Activated T-helper 9 cell treated with anti-CD3 and anti-CD28 coated beads, Interleukin-2, amount 50 U/mL, for 16 hours (primary cell): ENCODE measurements around the gene LARGE1.
"Not testable (repeated sequence)": the region's sequence is repeated elsewhere in the genome, so short reads cannot be mapped to it uniquely, and the experiment has no call there.

ENCODE experiments used
- DNase-seq: peaks from one replicate; pipeline ENCODE4 v3.0.0-alpha.2; 2020; ENCODE audit warnings: low read depth

Gene LARGE1

DNA sequence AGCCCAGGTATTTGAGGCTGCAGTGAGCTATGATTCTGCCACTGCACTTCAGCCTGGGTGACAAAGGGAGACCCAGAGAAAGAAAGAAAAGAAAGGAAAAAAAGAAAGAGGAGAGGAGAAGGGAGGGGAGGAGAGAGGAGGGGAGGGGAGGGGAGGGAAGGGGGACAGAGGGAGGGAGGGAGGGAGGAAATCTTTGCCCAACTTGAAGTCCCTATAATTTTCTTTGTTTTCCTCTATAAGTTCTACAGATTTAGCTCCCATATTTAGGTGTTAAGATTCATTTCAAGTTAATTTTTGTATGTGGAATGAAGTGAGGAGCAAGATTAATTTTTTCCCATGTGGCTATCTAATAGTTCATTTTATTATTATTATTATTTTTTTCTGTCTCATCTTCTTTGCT lies 328.3 kb downstream of the LARGE1 start:
- no peak for DNase-seq

DNA sequence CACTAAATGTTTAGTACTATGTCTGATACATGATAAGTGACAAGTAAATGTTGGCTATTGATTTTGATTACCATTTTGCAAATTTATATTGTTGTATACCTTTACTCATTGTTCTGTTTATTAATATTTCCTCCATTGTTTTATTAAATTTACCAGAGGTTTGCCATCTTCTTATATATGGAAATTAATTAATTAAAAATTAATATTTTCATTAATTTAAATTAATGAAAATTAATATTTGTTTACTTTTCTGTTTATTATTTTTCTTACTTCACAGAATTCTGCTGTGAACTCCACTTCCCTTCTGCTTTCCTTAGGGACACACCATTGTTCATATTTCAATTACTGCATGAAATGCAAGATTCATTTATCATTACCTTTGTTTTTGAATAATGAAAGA lies 331.0 kb downstream of the LARGE1 start:
- no peak for DNase-seq

DNA sequence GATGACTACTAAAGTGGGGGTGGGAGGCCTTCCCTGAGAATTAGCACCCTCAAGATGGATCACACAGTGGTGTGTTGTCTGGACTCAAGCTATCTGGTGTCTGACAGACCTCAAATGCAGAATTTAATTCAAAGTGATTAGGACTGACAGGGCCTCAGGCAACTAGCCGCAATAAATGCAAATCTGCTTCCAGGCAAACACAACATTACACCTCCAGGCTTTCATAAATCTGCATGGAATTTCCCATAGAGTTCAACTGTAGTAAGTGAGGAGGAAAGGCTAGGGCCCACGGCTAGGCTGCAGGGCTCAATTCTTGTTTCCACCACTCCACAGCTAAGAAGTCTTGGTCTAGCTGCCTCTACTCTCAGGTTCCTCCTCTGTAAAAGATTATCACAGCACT lies 331.4 kb downstream of the LARGE1 start:
- no peak for DNase-seq

DNA sequence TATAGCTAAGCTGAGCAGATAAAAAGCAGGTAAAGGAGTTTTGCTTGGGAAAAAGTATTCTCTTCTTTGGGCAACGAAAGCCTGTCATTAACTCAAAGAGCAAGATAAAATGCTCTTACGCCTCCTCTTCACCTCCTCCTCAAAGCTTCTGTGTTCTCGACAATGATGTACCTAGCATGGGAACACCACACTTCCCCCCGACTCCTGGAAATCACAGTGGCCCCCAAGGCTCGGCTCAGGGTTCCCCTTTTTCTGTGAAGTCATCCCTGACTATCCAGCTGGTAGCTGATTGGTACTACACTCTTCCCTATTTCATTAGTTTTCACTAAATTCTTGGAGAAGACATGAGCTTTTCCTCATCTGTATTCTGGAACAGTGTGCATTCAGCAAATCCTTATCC lies 336.1 kb downstream of the LARGE1 start:
- no peak for DNase-seq

DNA sequence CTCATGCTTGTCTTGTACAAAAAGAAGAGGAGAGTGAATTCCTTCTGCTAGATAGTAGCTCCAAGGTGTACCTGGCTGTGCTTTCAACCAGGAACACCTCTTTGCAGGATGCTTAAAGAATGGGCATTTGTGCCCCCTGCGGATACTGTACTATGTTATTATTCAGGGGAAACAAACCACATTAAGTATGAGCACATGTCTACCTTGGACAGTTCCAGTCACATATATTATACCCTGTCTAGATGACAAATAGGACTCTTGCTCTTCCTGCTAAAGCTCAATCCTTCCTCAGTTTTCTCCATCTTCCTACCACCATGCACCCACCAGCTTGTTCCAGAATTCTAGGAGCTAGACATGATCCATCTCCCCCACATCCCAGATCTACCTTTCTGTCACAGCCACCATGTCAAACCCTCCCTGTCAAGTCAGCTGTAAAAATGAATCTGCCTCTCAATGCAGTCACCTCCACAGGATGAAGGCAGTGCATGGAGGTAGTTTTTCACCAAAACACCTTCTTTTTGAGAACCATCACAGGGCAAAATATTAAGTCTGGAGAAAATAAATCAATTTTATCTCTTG lies 337.4 kb downstream of the LARGE1 start:
- DNase-seq = no peak

DNA sequence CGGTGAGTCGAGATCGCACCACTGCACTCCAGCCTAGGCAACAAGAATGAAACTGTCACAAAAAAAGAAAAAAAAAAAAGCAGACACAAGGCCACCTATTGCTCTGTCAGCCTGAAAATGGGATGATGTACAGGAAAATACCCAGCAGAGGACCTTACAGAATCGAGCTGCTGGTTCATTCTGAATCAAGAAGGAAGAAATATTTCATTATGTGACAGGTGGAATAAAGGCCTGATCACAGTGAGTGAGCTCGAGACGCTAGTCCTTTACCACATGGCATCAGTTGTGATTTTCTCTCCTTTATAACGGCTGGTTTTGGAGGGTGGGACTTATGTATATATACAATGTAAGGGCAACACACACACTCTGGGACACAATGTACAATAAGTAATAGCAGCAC lies 340.0 kb downstream of the LARGE1 start:
- no peak for DNase-seq

DNA sequence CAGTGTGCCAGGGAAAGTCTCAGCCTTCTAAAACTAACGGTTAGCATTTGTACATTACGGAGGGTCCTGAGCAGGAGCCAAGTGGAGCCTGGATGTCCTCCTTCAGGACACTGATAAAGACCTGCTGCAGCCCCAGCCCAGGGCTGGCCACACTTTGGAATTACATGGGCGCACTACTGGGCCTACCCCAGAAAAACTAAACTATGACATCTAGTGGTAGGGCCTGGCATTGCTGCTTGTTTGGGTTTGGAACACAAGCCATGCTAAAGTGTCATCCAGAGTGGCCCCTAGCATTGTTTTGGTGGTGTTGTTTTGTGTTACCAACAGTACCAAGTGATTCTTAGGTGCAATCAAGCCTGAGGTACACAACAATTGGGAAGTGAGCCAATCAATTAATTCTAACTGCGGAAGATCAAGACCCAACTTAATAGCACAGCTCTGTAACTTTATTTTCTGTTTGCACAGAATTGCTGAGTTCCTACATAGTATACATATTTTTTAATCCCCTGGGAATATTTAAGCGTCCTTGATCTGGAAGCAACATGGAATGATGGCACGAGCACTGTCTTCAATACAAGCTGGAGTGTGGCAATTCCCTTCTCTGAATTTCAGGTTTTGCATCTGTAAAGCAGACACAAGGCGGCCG lies 340.7 kb downstream of the LARGE1 start:
- no peak for DNase-seq

DNA sequence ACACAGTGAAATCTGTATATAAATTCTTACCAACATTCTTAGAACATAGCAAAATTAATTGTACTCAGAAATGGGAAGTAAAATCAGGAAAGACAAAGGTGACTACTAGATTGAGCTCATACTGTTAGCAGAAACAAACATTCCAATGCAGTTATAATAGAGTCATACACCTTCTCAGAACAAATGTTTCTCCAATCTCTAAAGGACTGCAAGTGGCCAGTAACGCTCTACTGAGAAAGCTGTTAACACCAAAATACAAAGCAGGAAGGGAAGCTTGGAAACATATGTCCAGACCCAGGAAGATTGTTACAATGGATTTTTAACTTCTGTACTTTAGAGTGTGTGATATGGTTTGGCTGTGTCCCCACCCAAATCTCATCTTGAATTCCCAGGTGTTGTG lies 341.5 kb downstream of the LARGE1 start:
- DNase-seq = no peak

DNA sequence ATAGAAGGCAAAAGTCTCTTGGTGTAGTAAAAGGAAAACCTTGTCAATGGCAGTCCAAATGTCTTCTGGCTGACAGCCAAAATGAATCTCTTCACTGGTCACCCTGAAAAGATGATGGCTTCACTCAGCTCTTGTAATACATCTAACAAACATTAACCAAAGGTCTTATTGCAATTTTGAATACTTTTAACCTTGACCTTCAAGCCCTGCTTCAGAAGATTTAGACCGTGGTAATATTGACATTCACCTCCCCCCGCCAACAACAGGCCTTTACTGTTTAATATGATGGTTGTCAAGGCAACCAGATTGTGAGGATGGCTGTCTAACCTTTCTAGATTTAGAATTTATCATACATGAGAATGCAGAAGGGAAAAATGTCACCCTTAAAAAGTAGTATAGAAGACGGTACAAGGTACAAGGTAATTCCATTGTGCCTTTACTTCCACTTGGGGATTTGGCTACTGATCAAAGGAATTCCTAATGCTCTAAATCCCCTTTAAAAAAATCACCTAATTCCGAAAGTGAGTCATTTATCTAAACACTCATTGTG lies 342.3 kb downstream of the LARGE1 start:
- DNase-seq = no peak

DNA sequence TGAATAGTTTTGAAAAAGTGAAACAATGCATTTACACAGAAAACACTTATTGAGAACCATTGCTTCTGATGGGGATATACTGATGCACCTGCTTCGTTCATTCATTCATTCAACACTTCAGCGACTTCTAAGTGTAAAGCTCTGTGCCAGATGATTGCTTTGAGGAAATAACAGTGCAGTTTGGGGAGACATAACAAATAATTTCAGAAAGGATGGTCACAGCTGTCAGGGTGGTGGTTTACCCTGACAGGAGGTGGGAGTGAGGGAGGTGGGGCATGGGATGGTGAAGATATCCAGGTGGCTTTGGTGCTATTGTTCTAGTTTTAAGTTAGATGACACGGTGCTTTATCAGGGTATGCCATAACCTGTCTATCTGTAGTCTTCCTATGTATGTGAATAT lies 344.1 kb downstream of the LARGE1 start:
- no peak for DNase-seq

DNA sequence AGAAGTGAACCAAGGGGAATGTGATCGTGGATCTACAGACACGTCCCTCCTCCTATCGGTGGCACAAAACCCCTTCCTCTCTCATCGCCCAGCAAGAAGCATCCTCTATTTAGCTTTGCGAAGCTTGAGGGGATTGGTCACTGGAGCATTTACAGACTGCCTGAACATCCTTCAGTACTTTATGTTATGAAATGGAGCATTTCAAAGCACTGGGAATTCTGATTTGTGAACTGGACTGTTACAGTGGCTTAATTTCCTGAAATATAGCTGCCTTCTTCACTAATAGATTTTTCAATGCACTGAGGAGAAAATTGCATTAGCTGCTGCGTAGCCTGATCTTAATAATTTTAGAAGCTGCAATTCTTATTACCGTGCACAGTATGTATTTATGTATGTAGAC lies 344.5 kb downstream of the LARGE1 start:
- DNase-seq = no peak

DNA sequence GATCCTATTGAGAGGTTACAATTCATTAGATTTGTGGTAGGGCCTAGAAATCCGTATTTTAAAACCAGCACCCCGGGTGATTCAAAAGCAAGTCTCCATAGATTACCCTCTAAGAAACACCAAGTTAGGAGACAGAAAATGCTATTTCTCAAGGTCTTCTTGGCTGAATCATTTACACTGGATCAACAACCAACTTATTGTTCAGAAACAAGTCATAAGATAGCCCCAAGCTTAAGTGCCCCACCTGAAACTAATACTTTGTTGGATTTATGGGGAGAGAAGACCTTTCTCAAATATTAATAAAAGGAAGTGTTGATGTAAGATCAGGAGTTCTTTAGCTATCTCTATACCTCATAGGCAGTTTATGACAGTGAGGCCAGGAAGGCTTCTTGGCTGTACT lies 345.2 kb downstream of the LARGE1 start:
- DNase-seq = no peak

DNA sequence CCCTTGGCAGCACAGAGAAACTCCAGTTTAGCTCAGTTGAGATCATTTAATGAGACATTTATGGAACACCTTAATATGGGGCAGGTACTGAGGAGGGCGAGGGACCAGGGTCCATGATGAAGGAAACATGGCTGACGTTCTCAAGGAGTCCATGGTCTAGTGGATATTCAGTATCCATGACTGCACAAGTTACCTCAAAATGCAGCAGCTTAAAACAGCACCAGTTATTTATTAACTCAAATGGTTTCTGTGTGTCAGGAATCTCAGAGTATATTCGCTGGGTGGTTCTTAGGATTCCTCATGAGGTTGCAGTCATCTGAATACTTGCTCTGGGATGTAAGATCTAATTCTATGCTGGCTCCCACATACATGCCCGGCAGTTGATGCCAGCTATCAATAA lies 346.8 kb downstream of the LARGE1 start:
- no peak for DNase-seq

DNA sequence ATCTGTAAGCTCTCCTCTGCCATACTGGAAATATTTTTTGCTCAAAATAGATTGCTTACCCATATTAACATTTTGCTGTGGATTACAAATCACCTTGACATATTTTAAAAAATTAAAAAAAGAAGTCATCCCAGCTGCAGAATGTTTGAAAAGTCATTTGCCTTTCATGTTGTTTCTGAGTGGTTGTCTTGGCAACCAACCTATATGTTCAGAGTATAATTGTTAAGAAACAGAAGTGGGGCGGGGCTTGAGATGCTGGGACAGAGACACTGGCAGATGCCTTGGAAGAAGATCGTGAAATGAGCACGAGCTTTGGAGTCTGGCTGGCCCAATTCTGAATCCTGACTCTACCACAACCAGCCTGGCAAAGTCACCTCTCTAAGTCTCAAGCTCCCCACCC lies 348.2 kb downstream of the LARGE1 start:
- no peak for DNase-seq

DNA sequence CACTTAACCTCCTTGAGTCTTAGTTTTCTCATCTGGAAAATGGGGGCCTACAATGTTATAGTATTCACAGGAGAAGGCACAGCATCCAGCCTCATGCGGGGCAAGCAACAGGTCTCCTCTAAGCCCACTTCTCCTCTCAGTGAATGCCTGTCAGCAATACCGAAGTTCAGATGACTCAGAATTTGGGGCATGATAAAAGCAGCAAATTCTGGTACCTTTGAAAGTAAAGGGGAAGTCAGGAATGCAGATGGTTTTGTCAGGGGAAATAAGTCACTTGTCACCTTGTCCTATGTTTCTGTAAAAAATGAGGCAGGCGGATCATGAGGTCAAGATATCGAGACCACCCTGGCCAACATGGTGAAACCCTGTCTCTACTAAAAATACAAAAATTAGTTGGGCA lies 350.2 kb downstream of the LARGE1 start:
- no peak for DNase-seq

DNA sequence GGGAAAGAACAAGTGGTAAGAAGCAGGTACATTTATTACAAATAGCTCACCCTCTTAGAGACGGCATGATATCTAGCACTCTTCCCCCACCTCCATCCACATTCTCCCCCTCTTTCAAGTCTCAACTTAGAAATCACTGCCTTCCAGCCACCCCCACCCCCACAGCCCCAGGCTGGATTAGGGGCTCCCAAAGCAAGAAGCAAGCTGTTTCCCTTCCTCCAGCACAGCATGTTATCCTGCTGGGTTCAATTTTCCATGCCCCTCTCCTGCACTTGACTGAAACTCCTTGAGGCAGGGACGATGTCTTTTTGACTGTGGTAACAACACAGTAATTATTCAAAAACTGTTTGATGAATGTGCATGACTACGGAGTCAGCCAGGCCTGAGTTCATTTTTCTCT lies 350.7 kb downstream of the LARGE1 start:
- DNase-seq = no peak

DNA sequence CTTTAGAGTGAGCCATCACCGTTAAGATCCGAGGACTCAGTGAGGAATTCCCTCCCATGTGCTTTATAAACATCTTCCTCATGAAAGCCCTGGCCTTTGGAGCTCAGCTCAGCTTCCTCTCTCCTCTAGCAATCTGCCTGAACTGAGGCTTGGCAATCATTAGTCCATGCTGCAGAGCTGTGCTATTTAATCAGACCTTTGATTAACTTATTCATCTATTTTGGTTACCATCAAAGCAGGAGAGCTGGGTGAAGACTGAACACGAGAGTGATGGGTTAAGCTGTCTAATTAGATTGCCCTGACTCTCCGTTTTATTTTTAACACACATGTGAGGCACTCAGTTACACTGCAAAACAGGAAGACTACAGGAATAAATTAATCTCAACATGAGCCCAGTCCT lies 351.3 kb downstream of the LARGE1 start:
- no peak for DNase-seq

DNA sequence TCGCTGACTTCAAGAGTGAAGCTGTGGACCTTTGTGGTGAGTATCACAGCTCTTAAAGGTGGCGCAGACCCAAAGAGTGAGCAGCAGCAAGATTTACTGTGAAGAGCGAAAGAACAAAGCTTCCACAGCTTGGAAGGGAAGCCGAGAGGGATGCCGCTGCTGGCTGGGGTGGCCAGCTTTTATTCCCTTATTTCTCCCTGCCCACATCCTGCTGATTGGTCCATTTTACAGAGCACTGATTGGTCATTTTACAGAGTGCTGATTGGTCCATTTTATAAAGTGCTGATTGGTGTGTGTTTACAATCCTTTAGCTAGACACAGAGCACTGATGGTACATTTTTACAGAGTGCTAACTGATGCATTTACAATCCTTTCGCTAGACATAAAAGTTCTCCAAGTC lies 353.8 kb downstream of the LARGE1 start:
- not testable (repeated sequence) for DNase-seq

DNA sequence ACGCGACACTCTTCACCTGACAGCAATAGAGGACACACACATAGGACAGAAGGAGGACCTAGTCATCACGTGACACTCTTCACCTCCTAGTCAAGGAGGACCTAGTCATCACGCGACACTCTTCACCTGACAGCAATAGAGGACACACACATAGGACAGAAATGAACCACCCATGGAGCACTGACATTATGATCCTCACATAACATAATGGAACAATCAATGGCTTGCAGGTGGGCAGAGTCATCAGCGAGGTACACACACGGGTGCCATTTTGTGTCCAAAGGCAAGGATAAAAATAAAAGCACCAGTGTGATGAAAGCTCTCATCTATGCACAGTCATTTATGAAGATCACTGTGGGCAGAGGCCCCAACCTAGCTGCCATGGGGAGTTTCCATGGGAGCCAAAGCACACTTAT lies 354.7 kb downstream of the LARGE1 start:
- no peak for DNase-seq

DNA sequence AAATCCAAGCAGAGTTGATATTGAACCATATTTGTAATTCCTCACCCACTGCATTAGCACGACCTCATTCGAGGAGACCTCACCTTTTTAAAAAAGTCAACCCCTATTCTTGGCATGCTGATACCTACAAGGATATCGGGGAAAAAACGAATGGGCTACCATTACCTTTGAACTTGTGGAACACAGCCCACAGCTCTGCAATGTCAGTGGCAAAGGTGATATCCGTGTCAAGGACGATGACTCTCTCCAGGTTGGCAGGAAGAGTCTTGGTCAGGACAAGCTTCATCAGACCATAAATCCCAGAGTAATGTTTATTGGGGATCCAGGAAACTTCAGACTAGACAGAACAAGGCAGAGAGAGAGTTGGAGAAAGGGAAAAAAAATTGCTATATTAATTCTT lies 355.6 kb downstream of the LARGE1 start:
- DNase-seq = no peak

DNA sequence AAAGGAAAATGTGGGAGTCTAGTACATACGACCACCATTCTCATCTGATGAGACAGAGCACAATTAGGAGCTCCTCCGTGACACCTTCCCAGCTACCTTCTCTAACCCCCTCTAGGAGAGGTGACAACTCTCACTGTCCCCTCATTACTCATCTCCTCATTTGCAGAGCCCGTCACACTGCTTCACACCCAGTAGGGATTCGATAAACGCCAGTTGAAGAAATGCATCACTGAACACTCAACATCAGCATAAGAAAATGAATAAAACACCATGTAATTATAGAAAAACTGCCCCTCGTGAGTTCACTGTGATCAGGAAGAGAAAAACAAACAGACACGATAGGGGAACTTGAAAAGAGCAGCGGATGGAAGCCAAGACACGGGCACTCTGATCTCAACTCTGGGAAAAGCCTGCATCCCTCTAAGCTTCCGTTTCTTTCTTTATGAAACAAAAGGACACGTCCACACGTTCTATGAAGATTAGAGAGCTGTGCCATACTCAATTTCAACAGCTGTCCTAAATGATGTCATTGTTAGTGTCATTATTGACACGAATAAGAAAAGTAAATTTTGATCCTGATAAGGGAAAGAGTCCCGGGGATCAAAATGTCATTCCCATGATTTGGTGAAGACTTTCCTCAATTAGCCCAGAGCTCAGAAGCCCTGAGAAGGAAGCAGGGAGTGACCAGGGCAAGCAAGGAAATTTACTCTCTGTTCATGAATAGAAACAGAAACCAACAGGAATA lies 356.9 kb downstream of the LARGE1 start:
- no peak for DNase-seq

DNA sequence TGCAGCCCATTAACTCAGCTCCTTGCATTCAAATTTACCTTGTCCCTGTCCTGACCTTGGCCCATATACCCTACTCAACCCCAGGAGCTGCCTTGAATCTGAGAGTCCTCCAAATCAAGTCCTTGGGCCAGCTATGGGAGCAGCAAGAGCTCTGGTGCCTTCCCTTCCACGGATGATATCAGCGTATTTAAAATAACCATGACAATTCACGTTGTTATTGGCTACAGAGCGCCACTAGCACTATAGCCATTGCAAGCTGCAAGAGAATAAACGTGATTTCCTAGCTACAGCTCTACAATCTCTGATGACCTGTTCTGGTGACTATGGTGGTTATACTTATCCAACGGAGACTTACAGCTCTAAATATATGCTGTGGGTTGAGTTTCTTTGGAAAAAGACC lies 357.8 kb downstream of the LARGE1 start:
- no peak for DNase-seq

DNA sequence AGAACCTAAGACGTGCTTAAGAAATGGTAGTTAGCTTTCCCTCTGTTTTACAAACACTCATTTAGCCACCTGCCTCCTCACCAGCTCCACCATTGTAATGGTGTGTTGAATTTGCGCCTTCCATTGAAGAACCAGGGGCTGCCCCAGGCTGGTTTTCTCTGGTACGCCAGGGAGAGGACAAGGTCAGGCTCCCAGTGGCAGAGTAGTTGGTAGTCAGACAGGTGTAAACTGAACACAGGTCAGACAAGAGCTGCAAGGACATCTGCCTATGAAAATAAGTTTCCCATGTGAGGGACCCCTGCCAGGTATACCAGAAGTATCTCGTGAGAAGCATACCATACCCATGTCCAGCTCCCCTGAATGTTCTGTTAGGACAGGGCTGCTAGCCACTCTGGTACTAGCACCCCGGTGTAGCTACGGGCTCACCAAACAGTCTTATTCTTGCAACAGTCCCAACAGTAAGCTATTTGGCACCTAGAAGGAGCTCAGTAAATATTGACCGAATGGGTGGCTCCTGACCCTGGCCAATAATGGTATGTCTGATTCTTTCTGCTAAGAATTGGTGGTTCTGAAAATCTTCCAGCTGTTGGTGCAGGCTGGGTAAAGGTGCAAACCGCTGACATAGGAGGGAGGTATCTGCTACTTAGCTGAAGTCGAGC lies 359.0 kb downstream of the LARGE1 start:
- DNase-seq = no peak
